Activated T-cell treated with anti-CD3 and anti-CD28 coated beads, Interleukin-2, amount 50 U/mL, for 24 hours (primary cell): ENCODE measurements around the gene AACS.

ENCODE experiments used
- DNase-seq: peaks from one replicate; pipeline ENCODE4 v3.0.0-alpha.2; 2020
- H3K27ac Mint-ChIP-seq: 2 replicates; pipeline ENCODE4 v1.8.0; 2020; ENCODE audit warnings: mild to moderate bottlenecking, mixed read lengths
- H3K27me3 Mint-ChIP-seq: 2 replicates; pipeline ENCODE4 v1.8.0; 2020; ENCODE audit warnings: mixed read lengths
- H3K36me3 Mint-ChIP-seq: 2 replicates; pipeline ENCODE4 v1.8.0; 2020; ENCODE audit warnings: low read depth, mixed read lengths
- H3K4me1 Mint-ChIP-seq: 2 replicates; pipeline ENCODE4 v1.8.0; 2020; ENCODE audit warnings: low read depth, mixed read lengths
- H3K4me3 Mint-ChIP-seq: 2 replicates; pipeline ENCODE4 v1.8.0; 2020; ENCODE audit warnings: mild to moderate bottlenecking, moderate library complexity, mixed read lengths
- H3K9me3 Mint-ChIP-seq: 2 replicates; pipeline ENCODE4 v1.8.0; 2020; ENCODE audit warnings: mixed read lengths

AACS gene

DNA sequence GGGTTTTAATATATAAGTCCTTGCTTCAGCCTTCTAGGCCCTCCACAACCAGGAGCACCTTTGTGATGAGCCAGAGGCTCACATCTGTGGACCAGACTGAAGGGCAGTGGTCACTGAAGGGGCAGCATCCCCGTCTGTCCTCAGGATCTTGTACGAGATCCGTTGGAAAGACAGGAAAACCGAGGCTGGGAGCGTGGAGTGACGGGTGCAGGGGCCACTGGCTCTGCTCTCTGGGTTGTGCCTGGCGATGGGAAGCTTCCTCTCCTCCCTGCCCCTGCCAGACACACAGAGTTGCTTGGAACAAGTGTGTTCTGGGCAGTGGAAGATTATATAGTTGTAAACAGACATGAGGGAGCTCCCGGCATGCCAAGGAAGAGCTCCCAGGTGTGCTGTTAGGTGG is 48.0 kb downstream of the AACS start:
- Mint-ChIP-seq H3K36me3 (peaks cover 56% of the 10 kb centered on the region), H3K27me3 (no peaks in the 10 kb centered on the region), H3K4me1 (no peaks in the 10 kb centered on the region), H3K27ac (no peak overlapping the region), H3K4me3 (no peak overlapping the region), H3K9me3 (no peaks in the 10 kb centered on the region)
- DNase-seq: no peak

- DNase-seq: no peak
- Mint-ChIP-seq H3K9me3 (no peaks in the 10 kb centered on the region), H3K27me3 (no peaks in the 10 kb centered on the region), H3K36me3 (peaks cover 61% of the 10 kb centered on the region), H3K27ac (no peak overlapping the region), H3K4me1 (no peaks in the 10 kb centered on the region), H3K4me3 (no peak overlapping the region)
Measured at GRCh38 chr12:125113789-125114188, 48.6 kb downstream of the AACS start.

GRCh38 chr12:125114365-125115141 is 49.3 kb downstream of the AACS start:
- H3K4me3 Mint-ChIP-seq: no peak overlapping the region
- no peak overlapping the region for H3K27ac Mint-ChIP-seq
- no peaks in the 10 kb centered on the region for H3K27me3 Mint-ChIP-seq
- no peak for DNase-seq
- H3K4me1 Mint-ChIP-seq: no peaks in the 10 kb centered on the region
- no peaks in the 10 kb centered on the region for H3K9me3 Mint-ChIP-seq
- H3K36me3 Mint-ChIP-seq: peaks cover 62% of the 10 kb centered on the region

DNA sequence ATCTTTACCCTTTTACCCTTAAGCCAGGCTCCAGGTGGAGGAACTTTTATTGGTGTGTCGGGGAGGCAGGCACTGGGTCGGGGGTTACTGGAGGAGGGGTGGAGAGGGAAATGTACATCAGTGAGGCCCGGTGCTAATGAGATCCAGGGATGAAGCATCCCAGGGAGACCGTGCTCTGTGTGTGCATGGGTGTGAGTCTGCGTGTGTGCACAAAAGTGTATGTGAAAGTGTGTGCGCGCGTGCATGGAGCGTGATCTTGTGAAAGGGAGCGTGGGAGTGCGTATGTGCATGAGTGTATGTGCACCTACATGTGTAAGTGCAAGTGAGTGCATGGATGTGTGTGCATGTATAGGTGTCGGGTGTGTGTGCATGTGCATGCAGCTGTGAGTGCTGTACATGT is 55.3 kb downstream of the AACS start:
- Mint-ChIP-seq H3K4me3 (no peak overlapping the region), H3K27me3 (no peaks in the 10 kb centered on the region), H3K4me1 (no peaks in the 10 kb centered on the region), H3K27ac (no peak overlapping the region), H3K9me3 (no peaks in the 10 kb centered on the region), H3K36me3 (peaks cover 33% of the 10 kb centered on the region)
- DNase-seq: no peak

GRCh38 chr12:125121106-125121505 is 55.9 kb downstream of the AACS start:
- H3K27ac Mint-ChIP-seq: no peak overlapping the region
- no peak for DNase-seq
- peaks cover 32% of the 10 kb centered on the region for H3K36me3 Mint-ChIP-seq
- no peaks in the 10 kb centered on the region for H3K27me3 Mint-ChIP-seq
- H3K9me3 Mint-ChIP-seq: no peaks in the 10 kb centered on the region
- H3K4me3 Mint-ChIP-seq: no peak overlapping the region
- H3K4me1 Mint-ChIP-seq: no peaks in the 10 kb centered on the region

- Mint-ChIP-seq H3K9me3 (no peaks in the 10 kb centered on the region), H3K27me3 (no peaks in the 10 kb centered on the region), H3K4me1 (no peaks in the 10 kb centered on the region), H3K27ac (no peak overlapping the region), H3K4me3 (no peak overlapping the region), H3K36me3 (peaks cover 36% of the 10 kb centered on the region)
- no peak for DNase-seq
Measured at GRCh38 chr12:125122668-125123067, 57.4 kb downstream of the AACS start.

DNA sequence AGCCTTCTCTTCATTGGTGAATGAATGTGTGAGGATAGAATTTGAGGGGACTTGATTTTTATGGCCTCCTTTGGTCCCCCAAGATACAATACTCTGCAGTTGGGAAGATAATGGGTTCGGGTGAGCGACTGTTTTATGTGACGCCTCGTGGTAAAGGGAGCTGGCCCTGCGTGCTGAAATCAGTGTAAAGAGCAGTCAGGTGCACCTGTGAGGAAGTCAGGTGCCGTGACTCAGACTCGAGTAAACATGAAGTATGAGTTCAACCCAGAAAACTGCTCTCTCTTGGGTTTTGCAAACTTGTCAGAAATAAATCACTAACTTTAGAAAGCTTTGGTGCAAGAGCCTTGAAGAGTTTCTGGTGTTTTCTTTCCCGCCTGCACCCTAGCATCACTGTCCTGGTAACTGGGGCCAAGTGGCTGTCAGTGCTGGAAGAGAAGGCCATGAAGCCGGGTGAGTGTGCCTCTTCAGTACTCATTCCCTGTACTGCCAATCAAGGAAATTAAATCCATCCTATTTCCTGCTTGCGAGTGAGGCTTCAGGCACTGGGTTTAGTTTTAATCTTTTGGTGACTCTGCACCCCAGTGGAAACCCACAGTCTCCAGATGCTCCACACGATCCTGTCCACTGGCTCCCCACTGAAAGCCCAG is 59.2 kb downstream of the AACS start:
- peaks cover 22% of the 10 kb centered on the region for H3K36me3 Mint-ChIP-seq
- no peak overlapping the region for H3K27ac Mint-ChIP-seq
- DNase-seq: no peak
- H3K9me3 Mint-ChIP-seq: no peaks in the 10 kb centered on the region
- no peak overlapping the region for H3K4me3 Mint-ChIP-seq
- H3K4me1 Mint-ChIP-seq: no peaks in the 10 kb centered on the region
- H3K27me3 Mint-ChIP-seq: no peaks in the 10 kb centered on the region

DNA sequence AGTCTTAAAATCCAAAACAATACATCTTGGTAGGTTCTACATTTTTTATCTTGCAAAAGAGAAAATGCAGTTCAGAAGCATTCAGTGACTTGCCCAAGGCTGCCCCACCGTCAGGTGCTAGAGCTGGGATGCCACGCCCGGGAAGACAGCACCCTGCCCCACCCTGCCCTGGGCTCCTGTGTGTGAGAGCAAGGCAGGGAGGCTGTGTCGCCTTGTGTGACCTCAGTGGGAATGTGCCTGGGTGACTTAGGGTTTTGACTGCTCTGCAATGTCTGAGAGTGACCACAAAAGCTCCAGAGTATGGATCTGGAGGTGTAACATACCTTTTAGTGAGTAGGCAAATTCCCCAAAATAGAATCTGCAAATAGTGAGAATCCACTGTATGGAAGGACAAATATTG is 60.0 kb downstream of the AACS start:
- Mint-ChIP-seq H3K36me3 (peaks cover 23% of the 10 kb centered on the region), H3K9me3 (no peaks in the 10 kb centered on the region), H3K4me1 (no peaks in the 10 kb centered on the region), H3K27me3 (no peaks in the 10 kb centered on the region), H3K27ac (no peak overlapping the region), H3K4me3 (no peak overlapping the region)
- no peak for DNase-seq

DNA sequence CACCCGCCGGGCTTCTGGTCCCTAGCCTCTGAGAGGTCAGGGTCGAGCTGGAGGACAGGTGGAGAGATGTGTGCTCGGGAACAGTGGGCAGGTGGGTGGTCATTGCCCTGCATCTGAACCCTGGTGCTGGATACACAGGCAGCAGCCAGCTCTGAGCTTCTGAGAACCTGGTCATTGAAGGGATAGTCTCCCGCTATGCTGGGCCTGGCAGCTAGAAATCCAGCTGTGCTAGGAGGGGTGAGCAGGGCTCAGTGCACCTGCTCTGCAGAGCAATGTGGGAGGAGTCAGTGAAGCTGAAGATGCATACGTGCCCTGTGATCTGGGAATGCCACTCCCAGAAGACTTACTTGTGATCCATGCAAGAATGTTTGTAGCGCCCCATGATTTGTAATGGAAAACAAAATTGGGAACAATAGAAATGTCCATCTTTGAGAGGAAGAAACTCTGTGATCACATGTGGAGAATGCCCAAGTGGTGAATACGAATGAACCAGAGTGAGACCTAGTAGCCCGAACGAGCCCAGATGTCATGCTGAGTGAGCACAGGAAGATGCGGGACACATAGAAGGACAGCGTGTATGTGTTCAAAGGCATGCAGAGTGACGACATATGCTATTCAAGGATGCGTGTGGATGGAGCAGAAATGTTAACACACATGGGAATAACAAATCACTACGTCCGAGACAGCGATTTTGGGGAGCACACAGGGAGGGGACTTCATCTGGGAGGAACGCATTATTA is 63.4 kb downstream of the AACS start:
- H3K27ac Mint-ChIP-seq: no peak overlapping the region

DNA sequence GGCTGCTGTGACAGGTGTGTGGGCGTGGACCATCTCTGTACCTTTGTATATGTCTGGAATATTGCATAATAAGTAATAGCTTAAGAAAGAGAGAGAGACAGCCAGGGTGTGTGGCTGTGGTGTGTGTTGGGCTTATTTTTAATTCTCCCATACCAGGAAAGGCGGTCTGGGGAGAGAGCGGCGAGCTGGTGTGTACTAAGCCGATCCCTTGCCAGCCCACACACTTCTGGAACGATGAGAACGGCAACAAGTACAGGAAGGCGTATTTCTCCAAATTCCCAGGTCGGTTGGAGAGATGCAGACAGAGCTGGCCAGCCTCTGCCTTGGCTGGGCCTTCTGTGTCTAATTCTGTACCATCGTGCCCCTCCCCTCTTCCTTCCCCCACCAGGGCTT is 63.9 kb downstream of the AACS start:
- no peaks in the 10 kb centered on the region for H3K27me3 Mint-ChIP-seq
- peaks cover 25% of the 10 kb centered on the region for H3K36me3 Mint-ChIP-seq
- H3K4me1 Mint-ChIP-seq: no peaks in the 10 kb centered on the region
- no peak overlapping the region for H3K27ac Mint-ChIP-seq
- no peak overlapping the region for H3K4me3 Mint-ChIP-seq
- no peaks in the 10 kb centered on the region for H3K9me3 Mint-ChIP-seq
- no peak for DNase-seq

More for the DNA sequence above, 63.4 kb downstream of the AACS start:
- no peak for DNase-seq
- Mint-ChIP-seq H3K27me3 (no peaks in the 10 kb centered on the region), H3K4me3 (no peak overlapping the region), H3K4me1 (no peaks in the 10 kb centered on the region), H3K9me3 (no peaks in the 10 kb centered on the region), H3K36me3 (peaks cover 25% of the 10 kb centered on the region)

DNA sequence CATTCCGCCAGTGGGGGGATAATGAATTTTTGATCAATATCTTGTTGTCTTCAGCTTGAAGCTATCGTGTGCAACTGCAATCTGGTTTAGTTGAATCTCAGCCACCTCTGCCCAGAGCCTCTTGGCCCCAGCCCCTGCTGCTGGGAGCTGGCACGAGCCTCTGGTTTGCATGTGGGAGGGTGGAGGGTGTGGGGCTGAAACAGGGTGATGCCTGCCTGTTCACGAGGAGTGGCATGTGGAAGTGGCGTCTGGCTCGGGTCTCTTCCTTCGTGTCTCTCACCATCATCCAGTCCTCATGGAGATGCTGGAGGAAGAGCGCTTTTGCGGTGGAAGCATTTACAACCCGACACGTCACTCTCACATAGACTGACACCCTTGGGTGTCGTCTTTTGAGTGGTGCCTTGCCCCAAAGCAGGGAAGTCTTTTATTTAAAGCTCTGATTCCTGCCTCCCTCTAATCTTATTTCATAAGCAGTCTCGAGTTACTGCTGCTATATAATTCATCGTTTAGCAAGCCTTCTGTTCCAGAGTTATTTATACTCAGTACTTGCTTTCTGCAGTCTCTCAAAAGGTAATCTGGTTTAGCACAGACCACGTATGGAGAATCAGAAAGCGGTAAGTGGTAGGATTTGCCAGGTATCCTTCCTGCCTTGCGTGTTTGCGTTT is 64.5 kb downstream of the AACS start:
- H3K4me3 Mint-ChIP-seq: no peak overlapping the region
- H3K27me3 Mint-ChIP-seq: no peaks in the 10 kb centered on the region
- no peaks in the 10 kb centered on the region for H3K9me3 Mint-ChIP-seq
- no peak for DNase-seq
- H3K4me1 Mint-ChIP-seq: no peaks in the 10 kb centered on the region
- H3K27ac Mint-ChIP-seq: no peak overlapping the region
- peaks cover 28% of the 10 kb centered on the region for H3K36me3 Mint-ChIP-seq

GRCh38 chr12:125131958-125132357 is 66.7 kb downstream of the AACS start:
- H3K36me3 Mint-ChIP-seq: peaks cover 27% of the 10 kb centered on the region
- no peak for DNase-seq
- H3K9me3 Mint-ChIP-seq: no peaks in the 10 kb centered on the region
- no peaks in the 10 kb centered on the region for H3K4me1 Mint-ChIP-seq
- no peak overlapping the region for H3K4me3 Mint-ChIP-seq
- no peak overlapping the region for H3K27ac Mint-ChIP-seq
- no peaks in the 10 kb centered on the region for H3K27me3 Mint-ChIP-seq

GRCh38 chr12:125132698-125133400 is 67.6 kb downstream of the AACS start:
- Mint-ChIP-seq H3K4me1 (no peaks in the 10 kb centered on the region), H3K27me3 (no peaks in the 10 kb centered on the region), H3K36me3 (peaks cover 29% of the 10 kb centered on the region), H3K27ac (no peak overlapping the region), H3K9me3 (no peaks in the 10 kb centered on the region), H3K4me3 (no peak overlapping the region)
- DNase-seq: no peak

DNA sequence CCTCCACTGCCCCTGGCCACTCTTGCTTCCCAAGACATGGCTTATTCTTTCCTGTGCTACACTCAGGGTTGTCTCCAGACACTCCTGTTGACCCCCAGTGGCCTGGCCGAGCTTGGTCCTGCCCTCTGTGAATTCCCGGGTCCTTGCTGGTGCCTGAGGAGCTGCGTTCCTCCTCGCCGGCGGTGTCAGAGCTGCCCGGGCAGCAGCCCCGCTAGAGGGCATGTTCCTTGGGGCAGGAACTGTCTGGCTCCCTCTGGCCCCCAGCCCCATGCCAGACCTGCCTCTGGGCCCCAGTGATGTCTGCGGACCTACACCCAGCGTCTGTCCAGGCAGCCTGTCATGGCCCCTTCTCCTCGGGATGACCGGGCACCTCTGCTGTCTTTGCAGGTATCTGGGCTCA is 68.4 kb downstream of the AACS start:
- no peak overlapping the region for H3K27ac Mint-ChIP-seq
- H3K36me3 Mint-ChIP-seq: peaks cover 30% of the 10 kb centered on the region
- H3K27me3 Mint-ChIP-seq: no peaks in the 10 kb centered on the region
- no peak overlapping the region for H3K4me3 Mint-ChIP-seq
- no peaks in the 10 kb centered on the region for H3K4me1 Mint-ChIP-seq
- DNase-seq: no peak
- H3K9me3 Mint-ChIP-seq: no peaks in the 10 kb centered on the region
